Anterior cingulate cortex (tissue), 58 donors: ENCODE measurements around the gene TRMT10A.
A peak's percentile ranks its signal among the peaks of the same experiment; 100 is the strongest.

Experiments
- DNase-seq, 58 donors: peaks; one replicate each; lab custom pipeline; 2025; lab: John Stamatoyannopoulos, UW

Gene TRMT10A

GRCh38 chr4:99563310-99564186, at the start of gene TRMT10A:
Gene TRMT10A (minus strand): TSS chr4:99564039. CDS start chr4:99559338, 4,701 bp downstream.
- DNase-seq, result peak; percentile 86 to 100 (median 97)

- DNase-seq, result no peak
Measured at GRCh38 chr4:99612704-99613103, 48.9 kb upstream of the TRMT10A start.

GRCh38 chr4:99612281-99612680, 48.4 kb upstream of the TRMT10A start:
- no peak for DNase-seq

GRCh38 chr4:99610605-99611175, 46.9 kb upstream of the TRMT10A start:
- DNase-seq, result no peak

GRCh38 chr4:99608417-99608816, 44.6 kb upstream of the TRMT10A start:
- no peak for DNase-seq

GRCh38 chr4:99606716-99607115, 42.9 kb upstream of the TRMT10A start:
- peak in 2 of 58 donors; percentile 1 to 2 for DNase-seq

GRCh38 chr4:99594818-99595217, 31.0 kb upstream of the TRMT10A start:
- DNase-seq, result no peak

- DNase-seq, result no peak
Measured at GRCh38 chr4:99593781-99594641, 30.2 kb upstream of the TRMT10A start.

- DNase-seq, result no peak
Measured at GRCh38 chr4:99591757-99592156, 27.9 kb upstream of the TRMT10A start.

- DNase-seq, result no peak
Measured at GRCh38 chr4:99587803-99588202, 24.0 kb upstream of the TRMT10A start.

GRCh38 chr4:99587309-99587708, 23.5 kb upstream of the TRMT10A start:
- DNase-seq, result no peak

- DNase-seq, result no peak
Measured at GRCh38 chr4:99586797-99587196, 23.0 kb upstream of the TRMT10A start.

- no peak for DNase-seq
Measured at GRCh38 chr4:99586322-99586721, 22.5 kb upstream of the TRMT10A start.

GRCh38 chr4:99585516-99585915, 21.7 kb upstream of the TRMT10A start:
- no peak for DNase-seq

GRCh38 chr4:99578714-99579113, 14.9 kb upstream of the TRMT10A start:
- no peak for DNase-seq

- DNase-seq, result no peak
Measured at GRCh38 chr4:99574530-99575324, 10.9 kb upstream of the TRMT10A start, which contains the start of gene MTTP. Gene MTTP (plus strand): TSS chr4:99574824. CDS start chr4:99574910, 86 bp downstream.

- DNase-seq, result no peak
Measured at GRCh38 chr4:99573735-99574368, 10.0 kb upstream of the TRMT10A start.

GRCh38 chr4:99572527-99573240, 8.8 kb upstream of the TRMT10A start:
- no peak for DNase-seq

GRCh38 chr4:99571883-99572282, 8.0 kb upstream of the TRMT10A start:
- no peak for DNase-seq
